Suprapubic skin (tissue), 3 donors: ENCODE data around the gene TIMM13.
A peak's percentile ranks its signal among the peaks of the same experiment; 100 is the strongest.

Experiments used
- CTCF ChIP-seq, 2 donors: fragments of 200-600 bp in 1 of 2; fragments of 450-650 bp in 1 of 2; sonication (generic) in 1 of 2; IDR thresholded peaks; one replicate each; pipeline ENCODE4 v1.5.1; 2016 to 2019; ENCODE audit warnings: antibody characterized with exemption in 2 of 2, mild to moderate bottlenecking in 1 of 2, moderate library complexity in 1 of 2
- POLR2AphosphoS5 ChIP-seq, 3 donors: sonication (generic); formaldehyde crosslinking; IDR thresholded peaks; one replicate each; pipeline ENCODE4 v1.6.1; 2017; ENCODE audit warnings: antibody characterized with exemption in 3 of 3

GRCh38 chr19:2424686-2425621, 2.4 kb downstream of the TIMM13 start:
- peak in 1 of 2 donors; percentile 48 for TF ChIP-seq CTCF (IDR thresholded peaks at IDR 0.05)
- TF ChIP-seq POLR2AphosphoS5 (IDR thresholded peaks at IDR 0.05) = no peak
